OCI-LY7 (cell line): ENCODE measurements around the gene IPCEF1.

Experiments
- CTCF ChIP-seq: fragments of 200-600 bp; sonication (generic); conservative IDR thresholded peaks from 2 replicates; pipeline ENCODE4 v1.5.1; 2014; ENCODE audit warnings: mild to moderate bottlenecking, antibody characterized with exemption, low read length, moderate library complexity, mixed read lengths
- EZH2phosphoT487 ChIP-seq: fragments of 200-600 bp; sonication (generic); IDR thresholded peaks from 2 replicates; pipeline ENCODE4 v1.6.1; 2018; ENCODE audit warnings: low read depth, borderline replicate concordance, mild to moderate bottlenecking, mixed run types, antibody characterized with exemption, low read length, moderate library complexity, mixed read lengths

DNA sequence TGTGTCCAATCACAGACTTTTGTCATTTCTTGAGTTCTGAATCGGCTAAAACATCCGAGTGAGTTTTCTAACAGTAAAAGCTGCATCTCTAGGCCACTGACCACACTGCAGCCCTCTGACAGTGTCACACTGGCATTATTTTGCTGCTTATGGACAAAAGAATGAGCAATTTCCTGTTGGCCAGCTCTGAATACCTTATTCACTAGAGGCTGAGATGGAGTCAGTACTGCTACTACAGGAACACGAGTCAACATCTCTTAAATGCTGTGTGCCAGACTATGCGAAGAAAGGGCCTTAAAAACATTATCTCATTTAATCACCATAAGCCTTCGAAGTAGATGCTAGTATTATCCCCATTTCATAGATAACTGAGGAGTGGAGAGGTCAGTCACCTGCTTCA is 42.5 kb upstream of the IPCEF1 start:
- TF ChIP-seq CTCF (no peak), EZH2phosphoT487 (no peak)
